Adipose tissue (tissue), 3 donors: ENCODE measurements around the gene BCL6B. TPM values are rescaled to one million over a fixed set of nuclear protein-coding genes. Genes with fewer than 3 reads are reported as not detected.

Experiments
- H3K27ac ChIP-seq: one replicate; pipeline ENCODE4 v1.5.1; 2013; ENCODE audit warnings: low read depth, low read length
- WGBS, 3 donors: extraction: QIAGEN DNeasy Blood & Tissue Kit; methylation state at CpG; one replicate each; pipeline ENCODE4 v1.1.7; 2013; 5-methylcytosine and 5-hydroxymethylcytosine counted together
- polyA plus RNA-seq, 3 donors: library from polyadenylated mRNA; stranded (reverse); fragments of 200-250 nt; gene quantifications; one replicate each; pipeline ENCODE4 v1.2.3, GENCODE V29; 2013
- donor health status: healthy with polysubstance abuse.
- donor health status: Bipolar disorder and iron deficiency.
- donor health status: healthy.

Gene BCL6B
- polyA plus RNA-seq, 3 donors = 3.1 to 23.0 (median 16.6) TPM

DNA sequence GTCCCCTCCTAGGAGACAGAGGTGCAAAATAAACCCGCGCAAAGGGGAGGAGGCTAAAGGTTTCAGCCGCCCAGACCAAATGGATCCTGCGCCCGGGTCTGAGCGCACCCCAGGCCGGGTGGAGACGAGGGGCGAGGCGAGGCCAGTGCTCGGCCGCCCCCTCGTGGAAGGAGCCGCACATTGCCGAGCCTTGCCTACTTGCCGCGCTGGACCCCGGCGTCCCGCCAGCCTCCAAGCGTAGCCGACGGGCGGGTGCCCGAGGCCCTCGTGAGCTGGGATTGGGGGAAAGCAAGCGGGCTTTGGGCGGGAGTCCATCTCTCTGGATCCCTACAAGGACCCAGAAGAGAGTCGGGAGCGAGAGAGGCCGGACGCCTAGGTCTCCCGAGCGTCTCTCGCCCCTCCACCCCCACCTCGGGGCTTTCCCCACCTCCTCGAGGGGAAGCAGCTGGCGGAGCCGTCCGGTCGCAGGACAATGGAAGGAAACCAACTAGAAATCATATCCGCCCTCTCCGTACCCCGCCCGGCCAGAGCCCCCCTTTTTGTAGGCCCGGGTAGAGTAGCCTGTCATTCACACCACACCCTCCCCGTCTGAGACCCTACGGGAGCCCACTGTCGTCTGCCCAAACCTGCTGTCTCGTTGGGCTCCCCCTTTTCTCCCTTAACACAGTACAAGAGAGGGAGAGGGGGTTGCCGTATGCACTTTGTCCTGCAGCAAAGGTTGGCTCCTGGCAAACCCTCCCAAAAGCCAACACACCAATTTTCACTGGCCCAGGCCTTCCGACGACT lies 664 bp upstream of the BCL6B start:
- H3K27ac ChIP-seq = no peak overlapping the region
- 1 to 7% (median 1%) methylated on average over 43 to 53 of the region's 53 CpGs for WGBS, 3 donors

DNA sequence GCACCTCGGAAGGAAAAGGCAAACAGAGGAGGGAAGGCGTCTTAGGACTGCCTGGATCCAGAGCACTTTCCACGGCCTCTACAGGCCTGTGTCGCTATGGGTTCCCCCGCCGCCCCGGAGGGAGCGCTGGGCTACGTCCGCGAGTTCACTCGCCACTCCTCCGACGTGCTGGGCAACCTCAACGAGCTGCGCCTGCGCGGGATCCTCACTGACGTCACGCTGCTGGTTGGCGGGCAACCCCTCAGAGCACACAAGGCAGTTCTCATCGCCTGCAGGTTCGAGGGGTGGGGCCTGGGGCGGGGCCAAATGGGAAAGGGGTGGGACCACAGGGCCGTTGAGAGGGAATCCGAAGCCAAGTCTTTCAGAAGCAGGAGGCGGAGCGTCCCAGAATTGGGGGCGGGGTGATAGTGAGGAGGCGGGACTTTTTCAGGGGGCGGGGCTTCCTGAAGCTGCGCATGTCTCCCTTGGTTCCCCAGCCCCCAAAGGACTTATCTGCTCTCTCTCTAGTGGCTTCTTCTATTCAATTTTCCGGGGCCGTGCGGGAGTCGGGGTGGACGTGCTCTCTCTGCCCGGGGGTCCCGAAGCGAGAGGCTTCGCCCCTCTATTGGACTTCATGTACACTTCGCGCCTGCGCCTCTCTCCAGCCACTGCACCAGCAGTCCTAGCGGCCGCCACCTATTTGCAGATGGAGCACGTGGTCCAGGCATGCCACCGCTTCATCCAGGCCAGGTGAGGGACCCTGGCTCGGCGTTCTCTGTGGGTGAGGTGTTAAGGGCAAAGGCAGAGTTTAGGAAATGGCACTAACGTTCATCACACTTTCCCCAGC lies 939 bp downstream of the BCL6B start:
- H3K27ac ChIP-seq = peak overlapping the region; percentile 13
- 28 to 37% (median 31%) methylated on average over 48 to 51 of the region's 51 CpGs for whole genome bisulfite sequencing, 3 donors

DNA sequence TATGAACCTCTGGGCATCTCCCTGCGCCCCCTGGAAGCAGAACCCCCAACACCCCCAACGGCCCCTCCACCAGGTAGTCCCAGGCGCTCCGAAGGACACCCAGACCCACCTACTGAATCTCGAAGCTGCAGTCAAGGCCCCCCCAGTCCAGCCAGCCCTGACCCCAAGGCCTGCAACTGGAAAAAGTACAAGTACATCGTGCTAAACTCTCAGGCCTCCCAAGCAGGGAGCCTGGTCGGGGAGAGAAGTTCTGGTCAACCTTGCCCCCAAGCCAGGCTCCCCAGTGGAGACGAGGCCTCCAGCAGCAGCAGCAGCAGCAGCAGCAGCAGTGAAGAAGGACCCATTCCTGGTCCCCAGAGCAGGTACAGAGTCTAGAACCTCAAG lies 1.5 kb downstream of the BCL6B start:
- 52 to 72% (median 69%) methylated on average over 8 of the region's 8 CpGs for WGBS, 3 donors
- H3K27ac ChIP-seq = no peak overlapping the region

DNA sequence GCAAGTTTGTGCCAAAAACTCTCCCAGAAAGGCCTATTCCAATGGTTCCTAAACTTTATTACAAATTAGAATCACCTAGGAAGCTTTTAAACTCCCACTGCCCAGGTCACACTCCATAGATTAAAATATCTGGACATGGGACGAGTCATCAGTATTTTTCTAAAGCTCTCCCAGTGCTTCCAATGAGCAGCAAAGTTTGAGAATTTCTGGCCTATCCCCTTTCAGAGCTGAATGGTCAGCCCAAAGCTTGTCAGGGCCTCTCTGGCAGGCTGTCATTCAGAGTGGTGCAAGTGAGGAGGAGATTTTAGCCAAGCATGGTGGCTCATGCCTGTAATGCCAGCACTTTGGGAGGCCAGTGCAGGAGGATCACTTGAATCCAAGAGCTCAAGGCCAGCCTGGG lies 2.4 kb downstream of the BCL6B start:
- 78 to 88% (median 78%) methylated on average over 1 of the region's 1 CpG for WGBS, 3 donors
- H3K27ac ChIP-seq = no peak overlapping the region

DNA sequence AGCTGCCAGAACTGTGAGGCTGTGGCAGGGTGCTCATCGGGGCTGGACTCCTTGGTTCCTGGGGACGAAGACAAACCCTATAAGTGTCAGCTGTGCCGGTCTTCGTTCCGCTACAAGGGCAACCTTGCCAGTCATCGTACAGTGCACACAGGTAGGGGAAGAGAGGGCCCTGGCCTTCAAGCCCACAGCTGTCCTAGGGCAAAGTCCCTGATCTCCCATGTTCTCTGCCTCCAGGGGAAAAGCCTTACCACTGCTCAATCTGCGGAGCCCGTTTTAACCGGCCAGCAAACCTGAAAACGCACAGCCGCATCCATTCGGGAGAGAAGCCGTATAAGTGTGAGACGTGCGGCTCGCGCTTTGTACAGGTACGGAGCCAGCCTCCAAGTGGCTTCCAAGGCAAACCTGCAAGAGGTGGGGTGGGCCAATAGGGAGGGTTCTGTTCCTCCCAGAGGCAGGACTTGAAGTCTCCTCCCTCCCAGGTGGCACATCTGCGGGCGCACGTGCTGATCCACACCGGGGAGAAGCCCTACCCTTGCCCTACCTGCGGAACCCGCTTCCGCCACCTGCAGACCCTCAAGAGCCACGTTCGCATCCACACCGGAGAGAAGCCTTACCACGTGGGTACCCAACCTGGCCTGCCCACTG lies 3.7 kb downstream of the BCL6B start:
- WGBS, 3 donors = 82 to 85% (median 85%) methylated on average over 29 of the region's 29 CpGs

DNA sequence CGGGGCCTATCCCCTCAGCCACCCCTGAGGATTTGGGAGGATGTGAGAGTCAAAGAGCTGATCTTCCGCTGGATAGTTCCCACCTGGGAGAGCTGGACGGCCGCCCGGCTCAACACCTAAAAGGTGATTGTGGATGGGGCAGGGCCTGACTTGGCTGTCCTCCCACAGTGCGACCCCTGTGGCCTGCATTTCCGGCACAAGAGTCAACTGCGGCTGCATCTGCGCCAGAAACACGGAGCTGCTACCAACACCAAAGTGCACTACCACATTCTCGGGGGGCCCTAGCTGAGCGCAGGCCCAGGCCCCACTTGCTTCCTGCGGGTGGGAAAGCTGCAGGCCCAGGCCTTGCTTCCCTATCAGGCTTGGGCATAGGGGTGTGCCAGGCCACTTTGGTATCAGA lies 4.5 kb downstream of the BCL6B start:
- 62 to 81% (median 72%) methylated on average over 13 of the region's 13 CpGs for WGBS, 3 donors
- no peak overlapping the region for H3K27ac ChIP-seq

More for the DNA sequence above, 3.7 kb downstream of the BCL6B start:
- no peak overlapping the region for H3K27ac ChIP-seq

DNA sequence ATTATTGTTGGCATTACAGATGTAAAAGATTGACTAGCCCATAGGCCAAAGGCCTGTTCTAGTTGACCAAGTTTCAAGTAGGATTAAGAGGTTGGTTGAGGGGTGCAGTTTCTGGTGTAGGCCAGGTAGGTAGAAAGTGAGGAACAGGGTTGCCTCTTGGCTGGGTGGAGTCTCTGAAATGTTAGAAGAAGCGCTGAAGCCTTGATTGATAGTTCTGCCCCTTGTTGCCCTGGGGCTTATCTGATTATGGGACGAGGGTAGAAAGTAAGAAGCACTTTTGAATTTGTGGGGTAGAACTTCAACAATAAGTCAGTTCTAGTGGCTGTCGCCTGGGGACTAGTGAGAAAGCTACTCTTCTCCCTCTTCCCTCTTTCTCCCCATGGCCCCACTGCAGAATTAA lies 6.2 kb downstream of the BCL6B start:
- 74 to 83% (median 82%) methylated on average over 3 of the region's 3 CpGs for WGBS, 3 donors
- no peak overlapping the region for H3K27ac ChIP-seq

DNA sequence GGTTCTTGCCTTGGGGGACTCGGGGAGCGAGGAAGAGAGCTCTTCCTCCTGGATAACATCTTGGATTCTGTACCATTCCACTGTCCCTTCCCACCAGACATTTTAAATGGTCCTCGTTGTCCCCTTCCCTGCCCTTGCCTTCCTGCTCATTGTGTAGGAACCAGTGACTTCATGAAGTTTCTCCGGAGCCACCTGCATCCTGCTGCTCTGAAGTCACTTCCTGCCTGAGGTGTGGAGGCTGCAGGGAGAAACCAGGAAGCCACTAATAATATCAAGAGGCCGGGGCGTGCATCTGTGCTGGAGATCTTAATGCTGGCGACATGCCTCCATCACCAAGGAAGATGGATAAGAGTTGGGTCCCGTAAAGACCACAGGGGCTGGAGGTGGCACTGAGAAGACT lies 6.8 kb downstream of the BCL6B start:
- WGBS, 3 donors = 49 to 77% (median 49%) methylated on average over 8 of the region's 8 CpGs
- H3K27ac ChIP-seq = no peak overlapping the region

DNA sequence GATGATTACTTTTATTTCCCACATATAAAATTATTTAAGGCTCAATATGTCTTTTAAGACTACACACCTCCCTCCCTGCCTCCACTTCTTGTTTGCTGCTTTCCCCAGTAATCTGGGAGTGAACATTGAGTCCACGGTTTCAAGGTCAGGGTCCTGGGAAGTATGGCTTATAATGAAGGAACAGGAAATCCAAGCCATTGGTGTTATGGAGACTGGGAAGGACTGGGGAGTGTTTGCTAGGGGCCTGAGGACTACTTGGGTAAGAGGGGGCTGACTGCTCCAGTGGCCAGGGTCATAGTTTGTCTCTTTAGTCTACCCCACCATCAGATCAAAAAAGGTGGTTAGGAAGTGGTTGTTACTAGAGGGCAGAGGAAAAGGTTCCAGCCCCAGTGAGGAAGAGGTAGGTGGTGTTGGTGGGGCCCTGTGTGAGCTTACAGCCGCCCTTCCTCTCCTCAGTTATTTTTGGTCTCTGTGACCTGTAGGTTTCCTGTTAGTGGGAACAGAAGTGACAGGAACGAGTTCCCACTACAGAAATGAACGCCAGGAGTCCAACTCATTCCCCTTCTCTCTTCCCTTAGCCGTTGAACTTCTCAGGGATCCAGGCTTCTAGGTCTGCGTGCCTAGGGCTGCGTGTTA lies 12.2 kb downstream of the BCL6B start:
- no peak overlapping the region for H3K27ac ChIP-seq
- 7 to 14% (median 11%) methylated on average over 7 of the region's 7 CpGs for WGBS, 3 donors

DNA sequence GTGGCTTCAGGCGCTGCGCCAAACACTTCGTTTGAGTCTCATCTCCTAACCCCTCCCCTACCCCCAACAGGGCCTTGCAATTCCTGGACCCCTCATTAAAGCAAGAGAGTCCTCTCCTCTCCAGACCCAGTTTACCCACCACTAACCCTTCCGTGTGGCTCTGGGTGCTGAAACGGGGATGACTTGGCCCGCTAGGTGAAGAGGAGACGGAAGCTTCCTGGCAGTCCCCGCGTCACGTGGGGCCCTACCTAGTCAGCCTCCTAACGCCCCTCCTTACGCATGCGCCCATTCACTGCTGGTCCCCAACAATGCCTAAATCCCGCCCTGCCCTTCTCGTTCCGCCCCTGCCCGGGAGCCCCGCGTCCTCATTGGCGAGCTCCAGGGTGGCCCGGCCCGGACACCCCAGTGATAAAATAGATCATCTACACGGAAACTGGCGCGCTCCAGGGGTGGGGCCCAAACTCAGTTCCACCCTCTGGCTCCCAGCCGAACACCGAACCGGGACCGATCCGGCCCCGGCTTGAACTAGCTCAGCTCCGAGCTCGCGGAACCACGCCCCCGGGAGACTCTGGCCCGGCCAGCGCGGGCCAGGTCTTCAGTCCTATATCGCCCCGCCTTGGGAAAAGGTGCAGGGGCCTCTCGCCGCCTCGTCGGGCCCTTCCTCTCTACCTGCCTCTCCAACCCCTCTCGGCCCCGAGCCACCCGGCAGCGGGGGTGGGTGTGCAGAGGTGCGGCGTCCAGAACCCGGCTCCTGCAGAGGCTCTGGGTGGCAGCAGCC lies 12.9 kb downstream of the BCL6B start, which contains the start of gene SLC16A13:
Gene SLC16A13 (plus strand): TSS at position 425 of the 778 bp plus-strand sequence. CDS start 368 bp downstream, outside the sequence.
- no peak within 1 kb of the TSS for H3K27ac ChIP-seq
- 0% methylated on average over 52 of the region's 52 CpGs for WGBS, 3 donors

DNA sequence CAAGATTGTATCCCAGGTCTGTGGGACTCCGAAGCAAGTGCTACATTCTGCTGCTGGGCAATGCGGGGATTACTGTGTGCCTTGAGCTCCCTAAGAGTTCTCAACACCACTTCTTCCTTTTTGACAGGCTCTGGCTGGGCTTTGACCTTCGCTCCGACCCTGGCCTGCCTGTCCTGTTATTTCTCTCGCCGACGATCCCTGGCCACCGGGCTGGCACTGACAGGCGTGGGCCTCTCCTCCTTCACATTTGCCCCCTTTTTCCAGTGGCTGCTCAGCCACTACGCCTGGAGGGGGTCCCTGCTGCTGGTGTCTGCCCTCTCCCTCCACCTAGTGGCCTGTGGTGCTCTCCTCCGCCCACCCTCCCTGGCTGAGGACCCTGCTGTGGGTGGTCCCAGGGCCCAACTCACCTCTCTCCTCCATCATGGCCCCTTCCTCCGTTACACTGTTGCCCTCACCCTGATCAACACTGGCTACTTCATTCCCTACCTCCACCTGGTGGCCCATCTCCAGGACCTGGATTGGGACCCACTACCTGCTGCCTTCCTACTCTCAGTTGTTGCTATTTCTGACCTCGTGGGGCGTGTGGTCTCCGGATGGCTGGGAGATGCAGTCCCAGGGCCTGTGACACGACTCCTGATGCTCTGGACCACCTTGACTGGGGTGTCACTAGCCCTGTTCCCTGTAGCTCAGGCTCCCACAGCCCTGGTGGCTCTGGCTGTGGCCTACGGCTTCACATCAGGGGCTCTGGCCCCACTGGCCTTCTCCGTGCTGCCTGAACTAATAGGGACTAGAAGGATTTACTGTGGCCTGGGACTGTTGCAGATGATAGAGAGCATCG lies 15.4 kb downstream of the BCL6B start:
- WGBS, 3 donors = 83 to 86% (median 85%) methylated on average over 19 of the region's 19 CpGs
- no peak overlapping the region for H3K27ac ChIP-seq

DNA sequence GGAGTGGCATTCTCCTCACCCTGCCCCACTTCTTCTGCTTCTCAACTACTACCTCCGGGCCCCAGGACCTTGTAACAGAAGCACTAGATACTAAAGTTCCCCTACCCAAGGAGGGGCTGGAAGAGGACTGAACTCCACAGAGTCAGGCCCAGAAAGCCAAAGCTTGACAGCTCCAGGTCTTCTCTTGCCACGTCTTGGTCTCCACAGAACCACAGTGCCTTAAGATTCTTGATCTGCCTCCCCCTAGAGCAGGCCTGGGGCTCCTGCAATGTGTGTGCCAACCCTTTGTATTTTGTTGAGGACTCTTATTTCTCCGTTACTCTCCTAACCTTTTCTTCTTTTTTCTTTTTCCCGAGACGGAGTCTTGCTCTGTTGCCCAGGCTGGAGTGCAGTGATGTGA lies 17.0 kb downstream of the BCL6B start:
- H3K27ac ChIP-seq = no peak overlapping the region
- WGBS, 3 donors = 90 to 97% (median 94%) methylated on average over 5 of the region's 5 CpGs

DNA sequence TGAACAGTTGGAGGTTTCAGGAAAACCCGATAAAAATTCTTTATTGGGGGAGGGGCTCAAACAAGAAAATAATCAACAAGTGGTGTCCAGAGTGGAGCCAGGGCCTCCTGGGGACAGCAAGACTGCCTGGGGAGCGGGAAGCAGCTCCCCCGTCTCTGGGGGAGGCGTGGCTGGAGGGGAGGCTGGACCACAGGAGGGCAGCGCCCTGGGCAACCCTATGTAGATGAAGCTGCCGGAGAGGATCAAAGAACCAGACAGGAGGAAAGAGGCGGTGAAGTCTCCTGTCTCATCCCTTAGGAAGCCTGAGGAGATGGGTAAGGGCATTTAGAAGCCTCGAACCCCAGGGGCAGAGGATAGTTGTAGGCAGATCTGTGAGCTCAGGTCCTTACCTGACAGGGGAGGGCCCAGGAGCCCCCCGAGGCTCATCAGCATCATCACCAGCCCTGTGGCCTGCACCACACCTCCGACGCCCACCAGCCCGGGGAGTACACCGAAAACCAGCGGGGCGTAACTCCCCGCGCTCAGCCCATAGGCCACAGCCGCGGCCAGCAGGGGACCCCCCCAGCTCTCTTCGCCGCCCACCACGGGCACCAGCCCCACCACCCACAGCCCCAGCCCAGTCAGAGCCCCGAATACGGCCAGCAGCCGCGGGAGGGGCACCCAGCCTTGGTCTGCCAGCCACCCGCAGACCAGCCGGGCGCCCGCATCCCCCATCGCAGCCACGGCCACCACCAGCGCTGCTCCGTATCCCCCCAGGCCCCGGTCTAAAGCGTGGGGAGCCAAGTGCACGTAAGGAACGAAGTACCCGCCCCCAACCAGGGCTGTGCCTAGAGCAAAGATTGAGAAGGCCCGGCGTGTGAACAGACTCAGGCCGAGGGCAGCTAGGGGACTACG lies 19.0 kb downstream of the BCL6B start:
- WGBS, 3 donors = 42 to 53% (median 45%) methylated on average over 43 of the region's 43 CpGs
- H3K27ac ChIP-seq = no peak overlapping the region

DNA sequence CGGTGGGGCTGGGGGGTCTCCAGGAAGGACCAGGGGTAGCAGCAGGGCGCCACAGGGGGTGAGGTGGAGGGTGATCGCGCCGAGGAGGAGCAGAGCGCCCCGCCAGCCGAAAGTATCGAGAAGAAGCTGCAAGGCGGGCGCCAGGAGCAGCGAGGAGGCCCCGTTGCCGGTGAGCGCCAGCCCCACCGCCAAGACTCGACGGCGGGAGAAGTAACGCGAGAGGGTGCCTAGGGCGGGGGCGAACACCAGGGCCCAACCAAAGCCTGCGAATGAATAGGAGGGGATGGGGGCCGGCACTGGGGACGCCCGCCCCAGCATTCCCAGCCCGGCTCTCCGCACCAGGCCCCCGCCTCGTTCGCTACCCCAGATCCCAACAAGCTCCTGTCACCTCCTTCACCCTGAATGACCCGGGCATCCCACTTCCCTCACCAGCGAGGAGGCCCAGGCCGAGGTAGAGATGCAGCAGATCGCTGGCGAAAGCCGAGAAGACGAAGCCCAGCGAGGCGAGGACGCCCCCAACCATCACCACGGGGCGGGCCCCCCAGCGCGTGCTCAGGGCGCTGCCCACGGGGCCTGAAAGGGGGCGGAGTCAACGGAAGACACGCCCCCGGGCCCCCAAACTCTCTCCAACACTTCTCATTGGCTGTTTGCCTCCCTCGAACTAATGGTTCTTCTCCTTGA lies 19.8 kb downstream of the BCL6B start:
- H3K27ac ChIP-seq = no peak overlapping the region
- WGBS, 3 donors = 10 to 23% (median 12%) methylated on average over 46 to 53 of the region's 53 CpGs

DNA sequence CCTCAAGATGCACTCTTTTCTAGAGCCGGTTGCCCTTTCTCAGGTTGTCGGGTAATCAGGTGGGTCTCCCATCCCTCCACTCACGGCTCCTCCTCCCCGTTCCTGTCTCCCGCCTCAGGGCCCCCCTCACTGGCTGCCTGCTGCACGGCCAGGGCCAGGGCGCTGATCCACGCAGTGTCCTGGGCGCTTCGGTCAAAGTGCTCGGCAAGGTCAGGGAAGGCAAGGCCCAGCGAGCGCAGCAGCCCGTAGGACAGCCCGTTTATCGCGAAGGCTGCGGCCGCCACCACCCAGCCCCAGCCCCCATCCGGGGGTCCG lies 20.3 kb downstream of the BCL6B start:
- H3K27ac ChIP-seq = no peak overlapping the region
- 1 to 13% (median 2%) methylated on average over 21 of the region's 21 CpGs for WGBS, 3 donors
